ENCODE results near the gene TTC24.

The TTC24 gene

DNA sequence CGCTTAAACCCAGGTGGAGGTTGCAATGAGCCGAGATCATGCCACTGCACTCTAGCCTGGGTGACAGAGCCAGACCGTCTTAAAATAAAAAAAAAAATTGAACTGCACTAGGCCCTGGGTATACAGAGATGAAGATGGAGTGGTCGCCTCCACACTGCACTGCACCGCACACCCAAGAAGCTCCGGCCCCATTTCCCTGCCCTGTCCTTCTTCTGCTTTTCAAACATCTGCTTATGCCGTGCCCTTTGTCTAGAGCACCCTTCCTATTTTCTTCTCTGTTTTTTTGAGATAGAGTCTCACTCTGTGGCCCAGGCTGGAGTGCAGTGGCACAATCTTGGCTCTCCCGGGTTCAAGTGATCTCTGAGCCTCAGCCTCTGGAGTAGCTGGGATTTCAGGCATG lies 24.6 kb upstream of the TTC24 start:
- no peak for DNase-seq (ENCODE audit: low read depth)

- DNase-seq (ENCODE audit: low read depth) = no peak
Measured at GRCh38 chr1:156555715-156556114, 23.8 kb upstream of the TTC24 start.

- DNase-seq (ENCODE audit: low read depth) = no peak
Measured at GRCh38 chr1:156556354-156556753, 23.2 kb upstream of the TTC24 start.

- no peak for DNase-seq (ENCODE audit: low read depth)
Measured at GRCh38 chr1:156559086-156559796, 20.3 kb upstream of the TTC24 start.

DNA sequence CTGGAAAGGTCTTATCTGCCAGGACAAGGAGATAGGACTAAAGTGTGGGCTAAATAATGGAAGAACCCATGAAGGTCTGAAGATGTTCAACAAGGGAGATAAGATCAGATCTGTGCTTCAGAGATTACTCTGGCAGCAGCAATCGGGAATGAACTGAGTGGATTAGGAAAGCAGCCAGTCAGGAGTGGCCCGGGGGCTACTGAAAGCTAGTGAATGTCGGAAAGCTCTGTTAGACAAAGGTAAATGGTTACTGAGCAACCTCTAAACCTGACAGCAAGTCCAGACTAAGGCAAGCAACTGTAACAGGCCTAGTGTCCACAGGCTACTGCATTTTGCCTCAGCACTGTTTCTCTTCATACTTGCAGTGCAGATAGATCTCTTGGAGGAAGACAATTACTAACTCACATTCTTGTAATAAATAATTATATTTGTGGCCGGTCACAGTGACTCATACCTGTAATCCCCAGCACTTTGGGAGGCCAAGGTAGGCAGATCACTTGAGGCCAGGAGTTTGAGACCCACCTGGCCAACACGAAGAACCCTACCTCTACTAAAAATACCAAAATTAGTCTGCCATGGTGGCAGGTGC lies 19.6 kb upstream of the TTC24 start:
- no peak for DNase-seq (ENCODE audit: low read depth)

- no peak for DNase-seq (ENCODE audit: low read depth)
Measured at GRCh38 chr1:156560585-156561163, 18.8 kb upstream of the TTC24 start.

DNA sequence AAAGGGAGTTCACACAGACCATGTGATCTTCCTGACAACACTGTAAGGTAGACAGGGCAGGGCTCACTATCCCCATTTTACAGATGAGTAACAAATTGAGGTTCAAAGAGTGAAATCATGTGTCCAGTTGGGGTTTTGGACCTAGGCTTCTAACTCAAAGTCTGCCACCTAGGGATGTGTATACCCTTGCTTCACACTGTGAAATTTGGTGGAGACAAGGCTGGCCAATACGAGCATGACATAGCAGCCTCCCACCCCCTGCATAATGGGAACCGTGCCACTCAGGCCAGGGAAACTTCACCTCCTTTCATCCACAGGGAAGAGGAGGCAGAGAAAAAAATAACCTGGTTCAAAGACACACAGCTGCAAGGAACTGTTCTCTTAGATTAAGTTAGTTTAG lies 14.0 kb upstream of the TTC24 start:
- DNase-seq (ENCODE audit: low read depth) = no peak

- no peak for DNase-seq (ENCODE audit: low read depth)
Measured at GRCh38 chr1:156566436-156566835, 13.1 kb upstream of the TTC24 start.

- DNase-seq (ENCODE audit: low read depth) = no peak
Measured at GRCh38 chr1:156571261-156571852, 8.2 kb upstream of the TTC24 start.

DNA sequence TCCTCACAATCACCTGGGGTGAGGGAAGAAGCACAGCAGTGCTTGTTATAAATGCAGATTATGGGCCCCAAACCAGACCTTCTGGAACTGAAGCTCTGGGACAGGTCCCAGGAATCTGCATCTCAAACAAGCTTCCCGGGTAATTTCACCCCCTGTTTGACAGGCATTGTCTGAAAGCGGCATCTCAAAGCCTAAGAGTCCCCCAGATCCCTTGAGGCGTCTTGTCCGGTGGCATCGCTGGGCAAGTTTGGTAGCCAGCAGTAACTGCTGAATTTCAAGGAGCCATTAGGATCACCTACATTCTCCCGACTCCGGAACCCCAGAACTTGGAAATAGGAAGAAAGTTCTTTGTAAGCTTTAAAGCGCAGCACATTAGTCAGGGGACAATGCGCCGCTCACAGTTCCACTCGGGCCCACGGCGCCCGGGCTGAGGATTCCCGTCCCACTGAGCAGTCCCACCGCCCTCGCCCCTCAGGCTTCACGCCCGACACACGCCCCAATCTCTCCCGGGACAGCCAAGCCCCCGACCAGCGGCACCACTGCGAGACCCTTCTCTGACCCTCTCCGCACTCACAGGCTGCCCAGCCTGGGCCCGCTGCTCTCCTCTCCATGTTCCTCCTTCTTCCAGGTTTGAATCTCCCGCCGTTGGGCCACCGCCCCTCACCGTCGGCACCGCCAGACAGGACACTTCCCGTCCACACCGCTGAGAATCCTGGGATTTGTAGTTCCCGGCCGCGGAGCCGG lies 7.4 kb upstream of the TTC24 start, which contains the start of gene IQGAP3:
Gene IQGAP3 (minus strand): TSS at position 647 of the 744 bp plus-strand sequence. CDS start 36 bp downstream, at position 611.
- peak; percentile 58 for DNase-seq (ENCODE audit: low read depth)

- DNase-seq (ENCODE audit: low read depth) = no peak
Measured at GRCh38 chr1:156572663-156573018, 6.9 kb upstream of the TTC24 start.

GRCh38 chr1:156574039-156574633 lies 5.4 kb upstream of the TTC24 start:
- no peak for DNase-seq (ENCODE audit: low read depth)

DNA sequence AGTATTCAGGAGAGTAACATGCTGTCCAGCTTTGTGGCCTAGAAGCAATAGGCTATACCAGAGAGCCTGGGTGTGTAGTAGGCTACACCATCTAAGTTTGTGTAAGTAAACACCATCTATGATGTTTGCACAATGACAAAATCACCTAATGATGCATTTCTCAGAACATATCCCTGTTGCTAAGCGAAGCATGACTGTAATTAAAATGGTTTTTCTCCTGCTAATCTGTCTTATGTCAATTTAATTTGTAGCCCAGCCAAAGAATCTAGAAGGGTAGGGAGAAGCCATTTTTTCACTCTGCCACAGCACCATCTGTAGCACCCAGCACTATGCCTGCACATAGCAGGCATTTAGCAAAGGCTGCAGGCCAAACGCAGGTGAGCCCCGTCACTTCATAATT lies 2.0 kb upstream of the TTC24 start:
- no peak for DNase-seq (ENCODE audit: low read depth)

DNA sequence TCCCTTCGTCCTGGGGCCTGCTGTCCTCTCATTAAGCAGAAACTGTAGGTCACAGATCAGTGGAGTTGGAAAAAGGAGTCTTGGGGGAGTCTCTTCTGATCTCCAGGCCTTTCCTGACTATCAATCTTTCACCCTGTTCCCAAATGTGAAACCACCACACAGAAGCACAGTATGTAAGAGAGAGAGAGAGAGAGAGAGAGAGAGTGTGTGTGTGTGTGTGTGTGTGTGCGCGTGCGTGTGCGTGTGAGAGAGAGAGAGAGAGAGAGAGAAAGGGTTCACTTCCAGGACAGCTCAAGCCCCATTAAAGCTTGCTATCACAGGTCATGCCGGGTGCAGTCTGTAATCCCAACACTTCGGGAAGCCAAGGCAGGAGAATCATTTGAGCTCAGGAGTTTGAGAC lies 1.5 kb upstream of the TTC24 start:
- DNase-seq (ENCODE audit: low read depth) = no peak

DNA sequence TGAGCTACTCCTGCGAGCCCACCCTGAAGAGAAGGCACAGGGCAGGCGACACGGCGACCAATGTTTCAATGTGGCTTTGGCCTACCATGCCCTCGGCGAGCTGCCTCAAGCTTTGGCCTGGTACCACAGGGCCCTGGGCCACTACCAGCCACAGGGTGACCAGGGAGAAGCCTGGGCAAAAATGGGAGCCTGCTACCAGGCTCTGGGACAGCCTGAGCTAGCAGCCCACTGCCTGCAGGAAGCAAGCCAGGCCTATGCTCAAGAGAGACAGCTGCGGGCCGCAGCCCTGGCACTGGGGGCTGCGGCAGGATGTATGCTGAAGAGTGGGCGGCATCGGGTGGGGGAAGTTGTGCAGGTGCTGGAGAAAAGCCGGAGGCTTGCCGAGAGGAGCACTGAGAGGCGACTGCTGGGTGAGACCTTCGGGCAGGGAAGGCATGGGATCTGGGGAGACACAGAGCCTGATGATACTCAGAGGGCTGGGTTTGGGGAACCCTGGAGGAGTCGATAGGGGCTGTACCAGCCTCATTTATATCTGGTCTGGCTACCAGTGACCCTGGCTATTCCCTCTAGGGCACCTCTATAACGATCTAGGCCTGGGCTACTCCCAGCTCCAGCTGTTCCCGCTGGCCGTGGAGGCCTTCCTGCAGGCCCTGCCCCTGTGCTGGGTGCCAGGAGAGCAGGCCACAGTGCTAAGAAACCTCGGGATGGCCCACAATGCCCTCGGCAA lies 2.3 kb downstream of the TTC24 start:
- DNase-seq (ENCODE audit: low read depth) = no peak

GRCh38 chr1:156582388-156583017 lies 3.0 kb downstream of the TTC24 start:
- DNase-seq (ENCODE audit: low read depth) = no peak

- DNase-seq (ENCODE audit: low read depth) = peak; percentile 46
Measured at GRCh38 chr1:156583821-156584622, 4.5 kb downstream of the TTC24 start.

- no peak for DNase-seq (ENCODE audit: low read depth)
Measured at GRCh38 chr1:156584813-156585212, 5.3 kb downstream of the TTC24 start.

GRCh38 chr1:156586323-156586722 lies 6.8 kb downstream of the TTC24 start:
- no peak for DNase-seq (ENCODE audit: low read depth)

GRCh38 chr1:156586892-156587477 lies 7.5 kb downstream of the TTC24 start:
- no peak for DNase-seq (ENCODE audit: low read depth)

All from activated T-helper 9 cell treated with anti-CD3 and anti-CD28 coated beads, Interleukin-2, amount 50 U/mL, for 16 hours (primary cell).